ENCODE measurements around the gene PPIL6.

GRCh38 chr6:109453156-109453555 is 12.7 kb upstream of the PPIL6 start:
- TF ChIP-seq CTCF (IDR thresholded peaks at IDR 0.05), result no peak
- TF ChIP-seq NFYB (CRISPR knock-in tag; conservative IDR thresholded peaks at IDR 0.05; ENCODE audit: low read depth), result no peak
